IMR-90 (cell line): ENCODE results near the gene APCDD1L. TPM values are rescaled to one million over a fixed set of nuclear protein-coding genes. Genes with fewer than 3 reads are reported as not detected.
"Not testable (repeated sequence)": the region's sequence is repeated elsewhere in the genome, so short reads cannot be mapped to it uniquely, and the experiment has no call there.

Experiments
- ATAC-seq: fragments of 200-7000 bp; cut with Tn5 transposase; 2 replicates; pipeline ENCODE4 v1.9.1; 2020; ENCODE audit warnings: low read depth, mild to moderate bottlenecking, moderate library complexity
- BruUV-seq: library from RNA; stranded (reverse); fragments of 400-500 nt; replicated peaks from 2 replicates; lab custom pipeline; 2021; lab: Mats Ljungman, UMichigan
- CTCF ChIA-PET: fragments of 300-600 bp; formaldehyde crosslinking; extraction: SDS; loops from one replicate; lab custom pipeline; 2021; ENCODE audit warnings: antibody characterized with exemption; lab: Yijun Ruan, JAX
- POLR2A ChIA-PET: fragments of 300-600 bp; sonication (Branson Sonifier 250); formaldehyde crosslinking; loops from one replicate; lab custom pipeline; 2022; ENCODE audit warnings: antibody characterized with exemption; ENCODE audit not compliant: unreplicated experiment; lab: Charles Lee
- DNase-seq: peaks from one replicate; pipeline ENCODE4 v3.0.0; 2013
- H2AFZ ChIP-seq: replicated peaks from 2 replicates; pipeline ENCODE3; 2013; ENCODE audit warnings: low read length, mild to moderate bottlenecking; ENCODE audit not compliant: poor library complexity
- H2AK5ac ChIP-seq: 2 replicates; pipeline ENCODE4 v1.6.1; 2013; ENCODE audit warnings: low read depth, low read length, inconsistent platforms
- H2AK9ac ChIP-seq: replicated peaks from 2 replicates; pipeline ENCODE3; 2013; ENCODE audit warnings: mild to moderate bottlenecking, low read depth, low read length, moderate library complexity; ENCODE audit not compliant: poor library complexity
- H2BK120ac ChIP-seq: 2 replicates; pipeline ENCODE4 v1.6.1; 2013; ENCODE audit warnings: low read depth, low read length, inconsistent platforms
- H2BK15ac ChIP-seq: 3 replicates; pipeline ENCODE4 v1.6.1; 2013; ENCODE audit warnings: low read depth, low read length, inconsistent platforms
- H2BK20ac ChIP-seq: 2 replicates; pipeline ENCODE4 v1.6.1; 2013; ENCODE audit warnings: low read depth, mild to moderate bottlenecking, inconsistent platforms, low read length, moderate library complexity
- H2BK5ac ChIP-seq: 2 replicates; pipeline ENCODE4 v1.6.1; 2013; ENCODE audit warnings: mild to moderate bottlenecking, low read depth, low read length, inconsistent platforms; ENCODE audit not compliant: poor library complexity, severe bottlenecking
- H3K14ac ChIP-seq: replicated peaks from 2 replicates; pipeline ENCODE4 v1.6.1; 2013; ENCODE audit warnings: low read depth, low read length, inconsistent platforms
- H3K18ac ChIP-seq: 2 replicates; pipeline ENCODE4 v1.6.1; 2013; ENCODE audit warnings: low read depth, low read length, control low read depth
- H3K23ac ChIP-seq: 2 replicates; pipeline ENCODE4 v1.6.1; 2013; ENCODE audit warnings: low read depth, low read length, inconsistent platforms
- H3K27ac ChIP-seq: 2 replicates; pipeline ENCODE4 v1.5.1; 2013; ENCODE audit warnings: mild to moderate bottlenecking, control low read depth, low read length; ENCODE audit not compliant: insufficient read depth
- H3K27me3 ChIP-seq: 2 replicates; pipeline ENCODE4 v1.6.1; 2013; ENCODE audit warnings: low read length; ENCODE audit not compliant: control insufficient read depth, insufficient read depth
- H3K36me3 ChIP-seq: 2 replicates; pipeline ENCODE4 v1.6.1; 2013; ENCODE audit warnings: low read length, mixed read lengths; ENCODE audit not compliant: control insufficient read depth, insufficient read depth
- H3K4ac ChIP-seq: 2 replicates; pipeline ENCODE4 v1.6.1; 2013; ENCODE audit warnings: low read depth, low read length, inconsistent platforms
- H3K4me1 ChIP-seq: 2 replicates; pipeline ENCODE4 v1.6.1; 2013; ENCODE audit warnings: low read length, mixed read lengths; ENCODE audit not compliant: control insufficient read depth, insufficient read depth
- H3K4me2 ChIP-seq: 2 replicates; pipeline ENCODE4 v1.6.1; 2013; ENCODE audit warnings: low read depth, mild to moderate bottlenecking, control low read depth, low read length, moderate library complexity
- H3K4me3 ChIP-seq: 2 replicates; pipeline ENCODE4 v1.5.1; 2013; ENCODE audit warnings: low read depth, mild to moderate bottlenecking, control low read depth, low read length, moderate library complexity; ENCODE audit not compliant: insufficient read depth
- H3K56ac ChIP-seq: 2 replicates; pipeline ENCODE4 v1.6.1; 2013; ENCODE audit warnings: low read length, inconsistent platforms; ENCODE audit not compliant: insufficient read depth; ENCODE audit errors: extremely low read depth
- H3K79me1 ChIP-seq, 2 experiments: 2 replicates each; pipeline ENCODE4 v1.6.1; 2013; ENCODE audit warnings: low read length in 2 of 2, inconsistent platforms in 1 of 2, low read depth in 1 of 2
- H3K9ac ChIP-seq: 2 replicates; pipeline ENCODE4 v1.6.1; 2013; ENCODE audit warnings: low read depth, low read length, control low read depth
- H3K9me1 ChIP-seq: 2 replicates; pipeline ENCODE4 v1.6.1; 2013; ENCODE audit warnings: low read length, inconsistent platforms; ENCODE audit not compliant: insufficient read depth
- H3K9me3 ChIP-seq: 2 replicates; pipeline ENCODE4 v1.6.1; 2013; ENCODE audit warnings: low read length; ENCODE audit not compliant: control insufficient read depth, insufficient read depth
- H4K20me1 ChIP-seq: 2 replicates; pipeline ENCODE4 v1.6.1; 2013; ENCODE audit warnings: low read length, inconsistent platforms; ENCODE audit not compliant: insufficient read depth
- H4K5ac ChIP-seq: 2 replicates; pipeline ENCODE4 v1.6.1; 2013; ENCODE audit warnings: mild to moderate bottlenecking, low read depth, low read length, control low read depth
- H4K8ac ChIP-seq, 2 experiments: 2 replicates each; pipeline ENCODE4 v1.6.1; 2013; ENCODE audit warnings: low read depth in 2 of 2, low read length in 2 of 2, control low read depth in 1 of 2, inconsistent platforms in 1 of 2
- H4K91ac ChIP-seq: 2 replicates; pipeline ENCODE4 v1.6.1; 2013; ENCODE audit warnings: low read depth, low read length, inconsistent platforms; ENCODE audit not compliant: insufficient read depth
- WGBS, 2 experiments: methylation state at CpG; one replicate each; pipeline versions ENCODE4 v1.1.5 to v1.1.7; 2013; ENCODE audit warnings: missing lambda C conversion rate in 2 of 2; ENCODE audit not compliant: insufficient read length in 1 of 2; ENCODE audit errors: extremely low coverage in 2 of 2; 5-methylcytosine and 5-hydroxymethylcytosine counted together
- dilution Hi-C: fragments of 300-500 bp; cut with HindIII; formaldehyde crosslinking; loops from one replicate; pipeline ENCODE4 v1.14.3; 2018; ENCODE audit warnings: low sequenced_read_pairs; ENCODE audit not compliant: unreplicated experiment
- in situ Hi-C: fragments of 300-500 bp; cut with MboI; formaldehyde crosslinking; loops from 3 replicates; pipeline ENCODE4 v1.14.3; 2019; ENCODE audit warnings: low sequenced_read_pairs, inconsistent platforms, mixed read lengths
- intact Hi-C: fragments of 100-400 bp; cut with micrococcal nuclease; formaldehyde crosslinking; loops from 2 replicates; pipeline ENCODE4 v1.10.0; 2022
- polyA plus RNA-seq, 3 experiments: library from polyadenylated mRNA; depleted of rRNA; stranded (reverse); fragments of >200 nt; gene quantifications; 2 replicates each; pipeline ENCODE4 v1.2.3, GENCODE V29; 2012; ENCODE audit warnings: low replicate concordance in 1 of 3
- total RNA-seq: library from RNA; depleted of rRNA; stranded (reverse); fragments of >200 nt; gene quantifications from 2 replicates; pipeline ENCODE4 v1.2.3, GENCODE V29; 2012

APCDD1L gene
- total and polyA plus RNA-seq, 2 of the 4 experiments (the other 2 are of a cell fraction), result 2.5 to 18.3 TPM

- H2BK15ac ChIP-seq, H2BK5ac ChIP-seq, H3K23ac ChIP-seq, H4K8ac ChIP-seq, H3K14ac ChIP-seq, H2AFZ ChIP-seq, H3K4me1 ChIP-seq, H3K27ac ChIP-seq, H3K9ac ChIP-seq, dilution Hi-C loops, DNase-seq, BruUV-seq, in situ Hi-C loops, POLR2A ChIA-PET, H3K18ac ChIP-seq, intact Hi-C loops, H2AK9ac ChIP-seq, H3K4me2 ChIP-seq, H3K27me3 ChIP-seq, CTCF ChIA-PET, H3K4me3 ChIP-seq, H4K91ac ChIP-seq, H3K9me3 ChIP-seq, H4K5ac ChIP-seq, H2BK20ac ChIP-seq, H3K4ac ChIP-seq, H3K56ac ChIP-seq, H2AK5ac ChIP-seq, ATAC-seq, H3K36me3 ChIP-seq, H2BK120ac ChIP-seq: not testable (repeated sequence)
- no CpG with 5 or more reads among the region's 26 CpGs for WGBS, 2 experiments
- Histone ChIP-seq H3K79me1 (peaks cover 24 to 58% of the 10 kb centered on the region in 2 experiments), H4K20me1 (peaks cover 51% of the 10 kb centered on the region), H3K9me1 (peaks cover 13% of the 10 kb centered on the region)
These were observed 100.4 kb downstream of the APCDD1L start for GRCh38 chr20:58414786-58415185.

- H3K27me3 ChIP-seq, H4K91ac ChIP-seq, H3K4me1 ChIP-seq, H3K23ac ChIP-seq, H3K9me3 ChIP-seq, H3K9ac ChIP-seq, H4K5ac ChIP-seq, H3K4ac ChIP-seq, H3K14ac ChIP-seq, BruUV-seq, CTCF ChIA-PET, in situ Hi-C loops, H2AK5ac ChIP-seq, H3K4me3 ChIP-seq, H3K27ac ChIP-seq, dilution Hi-C loops, ATAC-seq, POLR2A ChIA-PET, H3K18ac ChIP-seq, H2BK15ac ChIP-seq, H3K36me3 ChIP-seq, H2BK20ac ChIP-seq, H2BK5ac ChIP-seq, H2BK120ac ChIP-seq, H2AFZ ChIP-seq, H4K8ac ChIP-seq, H2AK9ac ChIP-seq, DNase-seq, H3K4me2 ChIP-seq, intact Hi-C loops, H3K56ac ChIP-seq: not testable (repeated sequence)
- Histone ChIP-seq H3K9me1 (peaks cover 11% of the 10 kb centered on the region), H4K20me1 (peaks cover 48% of the 10 kb centered on the region), H3K79me1 (peaks cover 20 to 55% of the 10 kb centered on the region in 2 experiments)
- WGBS, 2 experiments, result no CpG with 5 or more reads among the region's 35 CpGs
These were observed 101.0 kb downstream of the APCDD1L start for GRCh38 chr20:58414216-58414615.
